HepG2 (cell line): ENCODE data around the gene PPP1R13B.

Source experiments
- JUN ChIP-seq: sonication (generic); formaldehyde crosslinking; IDR thresholded peaks from 2 replicates; pipeline ENCODE4 v1.4.0; 2020; ENCODE audit warnings: mild to moderate bottlenecking, missing genetic modification reagents
- SAFB2 ChIP-seq: sonication (generic); formaldehyde crosslinking; IDR thresholded peaks from 2 replicates; pipeline ENCODE4 v1.5.1; 2020; ENCODE audit warnings: missing genetic modification reagents, low read depth, mild to moderate bottlenecking, borderline replicate concordance
- SETDB1 ChIP-seq: sonication (generic); formaldehyde crosslinking; IDR thresholded peaks from 2 replicates; pipeline ENCODE4 v1.5.1; 2020; ENCODE audit warnings: missing genetic modification reagents, mild to moderate bottlenecking, borderline replicate concordance
- TCF12 ChIP-seq, 2 experiments: fragments of 450-650 bp in 1 of 2; sonication (generic) in 1 of 2; formaldehyde crosslinking in 1 of 2; IDR thresholded peaks; 2 replicates each; pipeline versions ENCODE4 v1.6.1 to v1.8.0; 2017 to 2022; ENCODE audit warnings: antibody characterized with exemption in 1 of 2, mild to moderate bottlenecking in 1 of 2, missing genetic modification reagents in 1 of 2, moderate library complexity in 1 of 2
- TOPORS ChIP-seq: sonication (generic); formaldehyde crosslinking; IDR thresholded peaks from 2 replicates; pipeline ENCODE4 v1.8.0; 2023; ENCODE audit warnings: mild to moderate bottlenecking, missing genetic modification reagents
- YEATS2 ChIP-seq: sonication (generic); formaldehyde crosslinking; IDR thresholded peaks from 2 replicates; pipeline ENCODE4 v1.4.0; 2020; ENCODE audit warnings: missing genetic modification reagents, borderline replicate concordance
- ZBTB40 ChIP-seq, 2 experiments: fragments of 450-650 bp in 1 of 2; sonication (generic) in 1 of 2; formaldehyde crosslinking in 1 of 2; IDR thresholded peaks; 2 replicates each; pipeline versions ENCODE4 v1.6.1 to v1.8.0; 2016 to 2022; ENCODE audit warnings: antibody characterized with exemption in 1 of 2, mild to moderate bottlenecking in 1 of 2, missing genetic modification reagents in 1 of 2
- ZHX2 ChIP-seq, 2 experiments: sonication (generic) in 1 of 2; formaldehyde crosslinking in 1 of 2; IDR thresholded peaks; 2 replicates each; pipeline versions ENCODE4 v1.6.1 to v1.9.0; 2014 to 2022; ENCODE audit warnings: antibody characterized with exemption in 1 of 2, borderline replicate concordance in 1 of 2, inconsistent platforms in 1 of 2, low read depth in 1 of 2, missing genetic modification reagents in 1 of 2
- ZNF589 ChIP-seq: sonication (generic); formaldehyde crosslinking; conservative IDR thresholded peaks from 2 replicates; pipeline ENCODE4 v1.8.0; 2022; ENCODE audit warnings: mild to moderate bottlenecking, moderate library complexity, missing genetic modification reagents
- TF ChIP-seq, protein P1 (sequence below): sonication (generic); formaldehyde crosslinking; conservative IDR thresholded peaks from 2 replicates; pipeline ENCODE4 v1.4.0; 2020; ENCODE audit warnings: missing genetic modification reagents

GRCh38 chr14:103772078-103772712 lies 75.2 kb downstream of the PPP1R13B start:
- TF ChIP-seq TOPORS (CRISPR knock-in tag) (no peak), SETDB1 (CRISPR knock-in tag) (no peak), SAFB2 (CRISPR knock-in tag) (no peak), ZBTB40 (IDR thresholded peaks at IDR 0.05) (no peak), ZBTB40 (CRISPR knock-in tag; IDR thresholded peaks at IDR 0.05) (no peak), JUN (CRISPR knock-in tag) (no peak), TCF12 (IDR thresholded peaks at IDR 0.05) (no peak), TCF12 (CRISPR knock-in tag; IDR thresholded peaks at IDR 0.05) (no peak), YEATS2 (CRISPR knock-in tag) (no peak), ZHX2 (IDR thresholded peaks at IDR 0.05; ENCODE audit: low read depth) (no peak), ZHX2 (CRISPR knock-in tag; IDR thresholded peaks at IDR 0.05; ENCODE audit: borderline replicate concordance) (no peak), ZNF589 (no peak)
- TF ChIP-seq, protein P1, sequence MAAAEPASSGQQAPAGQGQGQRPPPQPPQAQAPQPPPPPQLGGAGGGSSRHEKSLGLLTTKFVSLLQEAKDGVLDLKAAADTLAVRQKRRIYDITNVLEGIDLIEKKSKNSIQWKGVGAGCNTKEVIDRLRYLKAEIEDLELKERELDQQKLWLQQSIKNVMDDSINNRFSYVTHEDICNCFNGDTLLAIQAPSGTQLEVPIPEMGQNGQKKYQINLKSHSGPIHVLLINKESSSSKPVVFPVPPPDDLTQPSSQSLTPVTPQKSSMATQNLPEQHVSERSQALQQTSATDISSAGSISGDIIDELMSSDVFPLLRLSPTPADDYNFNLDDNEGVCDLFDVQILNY (CRISPR knock-in tag), result no peak
